ENCODE measurements around the gene ACAP3.

Gene ACAP3

DNA sequence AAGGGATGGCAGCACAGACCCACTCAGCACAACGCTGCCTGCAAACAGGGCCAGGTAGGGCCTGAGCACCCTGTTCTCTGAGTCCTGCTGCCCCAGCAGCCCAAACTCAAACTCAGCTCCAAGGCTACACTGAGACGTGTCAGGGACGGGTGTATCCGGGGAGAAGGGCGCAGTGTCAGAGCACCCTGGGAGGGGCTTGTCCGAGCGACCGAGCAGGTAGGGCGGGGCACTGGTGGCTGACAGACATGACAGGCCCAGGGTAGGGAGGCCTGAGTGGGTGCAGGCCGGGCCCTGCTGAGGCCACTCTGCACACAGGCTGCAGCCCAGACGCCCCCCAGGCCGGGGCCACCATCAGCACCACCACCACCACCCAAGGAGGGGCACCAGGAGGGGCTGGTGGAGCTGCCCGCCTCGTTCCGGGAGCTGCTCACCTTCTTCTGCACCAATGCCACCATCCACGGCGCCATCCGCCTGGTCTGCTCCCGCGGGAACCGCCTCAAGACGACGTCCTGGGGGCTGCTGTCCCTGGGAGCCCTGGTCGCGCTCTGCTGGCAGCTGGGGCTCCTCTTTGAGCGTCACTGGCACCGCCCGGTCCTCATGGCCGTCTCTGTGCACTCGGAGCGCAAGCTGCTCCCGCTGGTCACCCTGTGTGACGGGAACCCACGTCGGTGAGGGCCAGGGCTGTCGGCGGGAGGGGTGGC, 22.0 kb downstream of the ACAP3 start:
- peak; percentile 30 for DNase-seq (ENCODE audit: low spot score)

DNA sequence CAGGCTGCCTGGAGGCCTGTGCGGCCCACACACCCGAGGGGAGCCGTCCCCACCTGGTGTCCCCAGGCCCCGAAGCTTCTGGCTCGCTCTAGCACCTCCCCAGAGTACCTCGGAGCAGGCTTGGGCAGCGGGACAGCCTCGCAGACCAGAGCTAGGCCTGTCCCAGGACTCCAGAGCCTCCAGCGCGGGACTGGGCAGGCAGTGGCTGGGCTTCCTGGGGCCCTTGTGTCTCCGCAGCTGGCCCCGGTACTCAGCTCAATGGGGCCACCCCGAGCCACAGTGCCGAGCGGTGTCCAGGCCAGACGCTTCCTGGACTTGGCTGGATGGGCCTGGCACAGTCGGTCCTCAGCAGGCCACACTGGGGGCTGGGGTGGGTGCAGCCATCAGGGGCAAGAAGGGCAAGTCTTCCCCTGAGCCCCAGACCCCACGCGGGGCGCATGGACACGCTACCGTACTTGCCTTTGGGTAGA, 22.6 kb downstream of the ACAP3 start:
- DNase-seq (ENCODE audit: low spot score), result no peak

DNA sequence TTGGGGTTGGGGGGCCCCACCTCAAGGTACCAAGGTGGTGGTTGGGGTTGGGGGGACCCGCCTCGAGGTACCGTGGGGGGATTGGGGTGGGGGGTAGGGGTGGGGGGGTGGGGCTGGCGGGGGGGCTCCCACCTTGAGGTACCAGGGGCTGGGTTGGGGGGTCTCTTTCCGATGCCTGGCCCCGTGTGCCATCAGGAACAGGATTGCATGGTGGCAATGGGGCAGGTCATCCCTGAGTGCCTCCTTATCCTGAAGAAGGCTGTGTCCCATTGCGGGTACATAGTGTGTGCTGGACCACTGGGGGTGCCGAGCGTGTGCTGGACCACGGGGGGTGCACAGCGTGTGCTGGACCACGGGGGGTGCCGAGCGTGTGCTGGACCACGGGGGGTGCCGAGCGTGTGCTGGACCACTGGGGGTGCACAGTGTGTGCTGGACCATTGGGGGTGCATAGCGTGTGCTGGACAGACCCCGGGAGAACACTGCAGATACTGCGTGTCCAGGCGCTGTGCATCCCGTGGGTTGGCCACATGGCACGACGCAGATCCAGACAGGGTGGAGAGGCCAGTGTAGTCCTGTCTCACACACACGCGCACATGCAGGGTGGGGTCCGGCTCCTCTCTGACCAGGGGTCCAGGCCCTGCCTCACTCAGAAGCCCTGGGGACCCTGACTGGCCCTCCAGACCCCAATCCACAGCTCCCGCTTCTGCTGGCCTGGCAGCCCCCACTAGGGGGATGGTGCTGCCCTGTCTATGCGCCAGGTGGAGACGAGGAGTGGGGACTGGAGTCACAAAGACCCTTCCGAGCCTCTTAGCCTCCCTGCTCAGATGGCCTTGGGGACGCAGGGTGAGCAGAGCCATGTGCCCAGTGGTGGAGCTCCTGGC, 23.3 kb downstream of the ACAP3 start:
- no peak for DNase-seq (ENCODE audit: low spot score)

GRCh38 chr1:1283821-1284220, 23.9 kb downstream of the ACAP3 start:
- DNase-seq (ENCODE audit: low spot score), result peak; percentile 81

GRCh38 chr1:1282998-1283397, 24.7 kb downstream of the ACAP3 start:
- DNase-seq (ENCODE audit: low spot score), result no peak

GRCh38 chr1:1281533-1282321, 26.0 kb downstream of the ACAP3 start:
- no peak for DNase-seq (ENCODE audit: low spot score)

GRCh38 chr1:1280782-1281481, 26.8 kb downstream of the ACAP3 start:
- DNase-seq (ENCODE audit: low spot score), result no peak

DNA sequence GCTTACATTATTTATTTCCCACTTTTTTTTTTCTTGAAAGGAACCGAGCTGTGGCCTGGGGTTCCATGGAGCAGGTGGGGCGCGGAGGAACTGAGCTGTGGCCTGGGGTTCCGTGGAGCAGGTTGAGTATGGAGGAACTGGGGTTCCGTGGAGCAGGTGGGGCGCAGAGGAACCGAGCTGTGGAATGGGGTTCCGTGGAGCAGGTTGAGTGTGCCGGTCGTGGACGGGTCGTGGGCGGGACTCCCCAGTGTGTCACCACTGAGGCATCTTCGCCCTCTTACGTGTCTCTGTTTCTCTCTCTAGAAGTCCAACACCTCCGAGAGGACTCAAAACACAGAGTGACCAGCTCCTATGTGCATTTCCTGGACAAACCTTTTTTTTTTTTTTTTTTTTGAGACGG, 28.7 kb downstream of the ACAP3 start:
- no peak for DNase-seq (ENCODE audit: low spot score)

GRCh38 chr1:1278620-1279019, 29.1 kb downstream of the ACAP3 start:
- no peak for DNase-seq (ENCODE audit: low spot score)

DNA sequence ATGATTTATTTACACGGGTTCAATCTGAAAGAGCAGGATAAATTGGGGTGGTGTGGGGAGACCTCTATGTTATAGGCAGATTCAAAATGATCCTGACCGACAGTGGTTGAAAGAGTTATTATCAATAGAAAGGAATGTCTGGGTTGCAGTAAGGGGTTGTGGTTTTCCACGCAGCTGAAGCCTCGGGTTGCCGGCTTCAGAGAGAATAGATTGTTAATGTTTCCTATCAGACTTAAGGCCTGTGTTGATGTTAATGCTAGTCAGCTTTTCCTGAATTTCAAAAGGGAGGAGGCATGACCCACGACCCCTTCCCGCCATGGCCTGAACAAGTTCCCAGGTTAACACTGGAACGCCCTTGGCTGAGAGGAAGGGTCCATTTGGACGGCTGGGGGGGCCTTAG, 31.9 kb downstream of the ACAP3 start:
- no peak for DNase-seq (ENCODE audit: low spot score)

GRCh38 chr1:1274931-1275431, 32.7 kb downstream of the ACAP3 start:
- no peak for DNase-seq (ENCODE audit: low spot score)

DNA sequence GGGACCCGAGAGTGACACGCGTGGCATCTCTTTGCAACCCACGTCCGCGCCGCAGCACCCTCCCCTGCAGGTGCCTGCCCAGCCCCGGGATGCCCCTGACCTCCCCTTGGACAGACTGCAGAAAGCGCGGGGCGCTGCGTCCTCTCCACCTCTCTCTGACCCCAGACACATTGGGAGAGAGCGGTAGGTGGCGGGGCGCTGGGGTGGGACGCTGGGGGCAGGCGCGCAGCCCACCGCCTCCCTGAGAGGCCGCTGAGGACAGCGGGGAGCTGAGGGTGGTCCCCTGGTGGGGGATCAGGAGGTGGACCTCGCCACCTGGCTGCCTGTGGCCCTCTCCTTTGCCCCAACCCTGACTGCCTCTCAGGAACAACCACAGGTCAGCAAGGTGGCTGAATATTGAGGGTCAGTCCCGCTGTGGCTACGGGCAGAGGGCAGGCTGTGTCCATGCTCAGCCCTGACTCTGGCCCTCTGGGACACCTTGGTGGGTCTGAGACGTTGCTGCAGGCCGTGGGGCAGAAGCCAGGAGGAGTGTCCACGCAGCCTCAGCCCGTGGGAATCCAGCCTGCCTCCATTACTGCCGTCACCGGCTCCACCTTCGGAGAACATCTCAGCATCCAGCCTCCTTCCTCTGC, 33.3 kb downstream of the ACAP3 start:
- peak; percentile 61 for DNase-seq (ENCODE audit: low spot score)

- DNase-seq (ENCODE audit: low spot score), result peak; percentile 100
Observed at GRCh38 chr1:1273512-1274298, 34.0 kb downstream of the ACAP3 start, which contains the start of gene UBE2J2. TSS of gene UBE2J2 (minus strand) at chr1:1273854. CDS start at chr1:1267992, 5,862 bp downstream.

DNA sequence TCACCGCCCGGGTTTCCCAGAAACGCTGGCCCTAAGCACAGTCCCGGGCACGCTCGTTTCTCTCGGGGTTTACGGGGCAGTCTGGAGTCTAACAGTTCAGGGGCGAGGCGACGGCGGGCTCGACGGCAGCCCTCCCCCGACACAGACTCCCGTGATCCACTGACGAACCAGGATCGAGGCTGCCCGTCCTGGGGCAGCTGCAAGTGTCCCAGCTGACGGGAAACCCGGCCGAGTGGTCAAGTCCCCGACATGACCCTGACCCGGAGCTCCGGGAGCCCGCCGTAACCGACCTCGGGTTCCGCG, 34.6 kb downstream of the ACAP3 start:
- DNase-seq (ENCODE audit: low spot score), result no peak

DNA sequence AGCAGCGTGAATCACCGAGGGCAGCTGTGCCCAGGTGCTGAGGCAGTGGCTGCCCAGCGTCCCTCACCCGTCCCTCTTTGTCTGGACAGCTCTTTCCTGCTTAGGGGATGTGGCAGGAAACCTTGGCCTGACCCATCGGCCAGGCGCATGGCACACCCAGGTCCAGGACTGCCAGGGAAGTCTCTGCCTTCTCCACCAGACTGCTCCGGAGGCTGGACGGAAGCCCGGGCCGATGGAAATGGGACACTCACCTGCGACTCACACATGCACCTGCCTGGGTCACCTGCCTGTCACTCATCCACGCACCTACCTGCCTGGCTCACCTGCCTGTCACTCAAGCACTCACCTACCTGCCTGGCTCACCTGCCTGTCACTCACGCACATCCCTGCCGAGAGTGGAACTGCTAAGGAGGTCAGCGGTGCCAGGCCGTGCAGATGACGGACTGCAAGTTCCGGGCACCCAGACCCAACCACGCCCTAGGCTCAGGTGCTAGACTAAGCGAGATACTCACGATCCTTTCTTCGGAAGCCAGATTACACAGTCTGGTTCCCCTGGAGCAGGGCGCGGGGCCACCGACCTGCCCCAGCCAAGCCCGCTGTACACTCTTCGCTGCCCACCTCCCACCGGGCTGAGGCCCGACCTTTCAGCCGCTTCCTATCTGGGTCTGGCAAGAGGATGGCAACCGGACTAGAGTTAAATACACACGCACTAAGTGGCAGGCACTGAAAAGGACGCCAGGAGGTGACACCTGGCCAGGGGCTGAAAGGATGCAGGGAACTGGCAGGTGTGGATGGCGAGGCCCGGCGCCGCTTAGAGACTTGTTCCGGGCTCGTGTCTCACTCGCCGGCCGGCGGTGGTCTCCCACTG, 35.2 kb downstream of the ACAP3 start:
- DNase-seq (ENCODE audit: low spot score), result no peak

DNA sequence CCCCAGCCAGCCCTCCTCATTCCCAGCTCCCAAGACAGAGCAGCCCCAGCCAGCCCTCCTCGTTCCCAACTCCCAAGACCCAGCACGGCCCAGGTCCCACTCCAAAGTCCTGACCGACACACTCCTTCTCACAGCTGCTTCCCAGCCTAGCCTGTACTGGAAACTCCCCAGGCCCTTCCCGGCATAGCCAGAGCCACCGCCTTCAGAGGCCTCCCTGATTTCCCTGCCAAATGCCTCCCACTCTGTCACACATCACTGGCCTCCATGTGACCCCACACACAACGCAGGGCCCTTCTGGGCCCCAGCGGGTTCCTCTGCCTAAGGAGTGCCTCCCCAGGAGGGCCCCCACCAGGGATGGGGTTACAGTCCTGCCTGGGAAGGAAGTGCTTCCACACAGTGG, 36.9 kb downstream of the ACAP3 start:
- no peak for DNase-seq (ENCODE audit: low spot score)

- no peak for DNase-seq (ENCODE audit: low spot score)
Observed at GRCh38 chr1:1268284-1268682, 39.4 kb downstream of the ACAP3 start.

DNA sequence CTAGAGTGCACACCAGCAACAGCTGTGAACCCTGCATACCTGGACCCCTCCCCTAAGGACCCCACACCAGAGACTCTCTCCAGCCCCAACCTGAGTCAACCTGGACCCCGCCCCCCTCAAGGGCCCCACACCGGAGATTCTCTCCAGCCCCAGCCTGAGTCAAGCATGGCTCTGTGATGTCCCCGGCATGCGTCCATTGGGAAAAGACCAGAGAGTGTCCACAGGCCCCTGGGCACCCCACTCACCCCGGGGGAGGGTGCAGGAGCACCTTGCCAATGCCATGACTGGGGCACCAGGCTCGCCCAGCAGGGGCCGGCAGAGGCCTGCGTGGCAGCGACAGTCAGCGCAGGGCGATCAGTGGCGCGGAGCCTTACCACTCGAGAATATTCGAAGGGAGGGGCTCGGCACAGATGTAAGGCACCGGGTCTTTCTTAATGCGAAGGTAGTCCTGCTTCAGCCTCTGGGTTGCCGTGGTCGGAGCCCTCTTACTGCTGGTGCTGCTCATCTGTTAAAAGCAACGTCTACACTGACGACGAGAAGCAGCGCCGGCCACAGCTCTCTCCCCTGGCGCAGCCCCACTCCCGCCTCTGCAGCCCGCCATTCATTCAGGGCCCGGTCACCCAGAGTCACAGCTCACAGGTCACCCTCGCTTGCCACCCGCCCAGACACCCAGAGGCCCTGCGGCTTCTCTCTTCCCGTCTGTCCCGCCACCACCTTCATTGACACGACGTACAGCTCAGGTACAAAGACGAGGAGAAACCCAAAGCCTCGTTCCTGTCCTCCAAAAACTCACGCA, 40.0 kb downstream of the ACAP3 start:
- DNase-seq (ENCODE audit: low spot score), result no peak

GRCh38 chr1:1264868-1265272, 42.9 kb downstream of the ACAP3 start:
- DNase-seq (ENCODE audit: low spot score), result peak; percentile 75
